SK-N-MC (cell line): Measurements from ENCODE around the gene NINJ1.
"Not testable (repeated sequence)": the region's sequence is repeated elsewhere in the genome, so short reads cannot be mapped to it uniquely, and the experiment has no call there.

Source experiments
- DNase-seq: peaks from one replicate; pipeline ENCODE4 v3.0.0-alpha.2; 2011; ENCODE audit warnings: low read depth, low spot score
- H3K27ac ChIP-seq: fragments of 200-600 bp; sonication (generic); 2 replicates; pipeline ENCODE4 v1.5.1; 2016; ENCODE audit warnings: mixed run types
- H3K36me3 ChIP-seq: fragments of 200-600 bp; sonication (generic); 2 replicates; pipeline ENCODE4 v1.6.1; 2017; ENCODE audit warnings: antibody characterized with exemption, low read length, mixed read lengths; ENCODE audit not compliant: insufficient read depth
- H3K4me3 ChIP-seq: fragments of 200-600 bp; sonication (generic); 2 replicates; pipeline ENCODE4 v1.5.1; 2016
- H3K9ac ChIP-seq: fragments of 200-600 bp; sonication (generic); 2 replicates; pipeline ENCODE4 v1.8.0; 2017; ENCODE audit warnings: mixed run types, mixed read lengths; ENCODE audit not compliant: insufficient read length
- H3K9me3 ChIP-seq: fragments of 200-600 bp; sonication (generic); 2 replicates; pipeline ENCODE4 v1.6.1; 2017; ENCODE audit warnings: low read depth, mild to moderate bottlenecking, antibody characterized with exemption, low read length, moderate library complexity, mixed read lengths
- EZH2 ChIP-seq: fragments of 200-600 bp; sonication (generic); IDR thresholded peaks from one replicate; pipeline ENCODE4 v1.6.1; 2017; ENCODE audit warnings: antibody characterized with exemption
- FOXP2 ChIP-seq: optimal IDR thresholded peaks from 2 replicates; pipeline ENCODE3; 2011; ENCODE audit warnings: mild to moderate bottlenecking, moderate library complexity; ENCODE audit not compliant: insufficient read depth; ENCODE audit errors: extremely low read length, control extremely low read depth
- POLR2AphosphoS5 ChIP-seq: IDR thresholded peaks from 2 replicates; pipeline ENCODE4 v1.6.1; 2012; ENCODE audit warnings: mild to moderate bottlenecking, low read depth, low read length, borderline replicate concordance

The NINJ1 gene

DNA sequence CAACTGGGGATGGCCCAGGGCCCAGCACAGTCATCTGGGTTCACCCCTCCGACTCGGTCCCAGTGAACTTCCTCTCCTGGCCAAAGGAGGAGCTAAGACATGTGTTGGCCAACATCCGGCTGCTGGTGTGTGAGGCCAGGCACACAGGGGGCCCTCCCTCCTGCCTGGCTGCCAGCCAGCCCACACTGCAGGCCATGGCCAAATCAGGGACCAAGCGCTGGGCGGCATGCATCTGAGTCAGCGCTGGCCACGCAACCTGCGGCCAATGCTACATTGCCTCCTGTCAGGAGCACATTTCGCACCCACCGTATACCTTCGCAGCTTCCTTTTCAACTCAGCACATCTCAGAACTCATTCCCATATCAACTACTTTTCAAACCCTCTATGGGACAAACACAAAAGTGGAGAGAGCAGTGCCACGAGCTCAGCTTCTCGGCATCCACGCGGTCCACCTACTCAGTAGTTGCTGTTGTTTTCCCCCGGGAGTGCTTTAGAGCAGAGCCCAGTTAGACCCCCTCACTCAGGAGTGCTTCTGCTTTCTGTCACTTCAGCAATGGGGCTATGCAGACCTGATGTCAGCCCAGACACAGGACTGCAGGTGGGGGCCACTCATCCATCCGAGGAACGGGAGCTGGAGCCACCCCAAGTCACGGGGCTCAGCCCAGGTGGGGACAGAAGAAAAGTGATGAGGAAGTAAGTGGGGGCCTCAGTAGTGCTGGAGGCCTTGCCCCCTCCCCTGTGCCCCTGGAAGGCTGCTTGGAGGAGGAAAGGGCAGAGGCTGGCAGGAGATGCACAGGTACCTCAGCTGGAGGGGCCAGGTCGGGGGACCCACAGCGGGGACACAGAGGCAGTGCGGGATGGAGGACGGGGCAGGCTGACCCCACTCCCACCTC lies 13.9 kb downstream of the NINJ1 start:
- H3K27ac ChIP-seq, result no peak overlapping the region
- H3K36me3 ChIP-seq, result no peaks in the 10 kb centered on the region
- no peak for TF ChIP-seq FOXP2
- TF ChIP-seq EZH2, result no peak
- TF ChIP-seq POLR2AphosphoS5, result no peak

DNA sequence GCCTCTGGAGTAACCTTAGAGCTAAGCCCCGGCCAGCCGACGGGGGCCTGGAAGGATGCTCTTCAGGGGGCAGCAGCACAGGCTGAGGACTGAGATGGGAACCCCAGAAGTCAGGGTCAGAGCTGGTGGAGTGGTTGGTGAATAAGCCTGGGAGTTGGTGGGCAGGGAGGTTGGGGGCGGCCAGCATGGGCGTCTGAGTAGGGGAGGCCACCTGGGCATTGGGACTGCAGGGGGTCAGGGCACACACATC lies 14.4 kb downstream of the NINJ1 start:
- no peak overlapping the region for H3K4me3 ChIP-seq
- DNase-seq, result no peak
- no peak overlapping the region for H3K27ac ChIP-seq
- TF ChIP-seq POLR2AphosphoS5, result no peak
- no peak for TF ChIP-seq FOXP2
- TF ChIP-seq EZH2, result no peak
- H3K9me3 ChIP-seq, result no peaks in the 10 kb centered on the region
- H3K9ac ChIP-seq, result no peak overlapping the region
- no peaks in the 10 kb centered on the region for H3K36me3 ChIP-seq

More for the DNA sequence above, 13.9 kb downstream of the NINJ1 start:
- no peak for DNase-seq
- Histone ChIP-seq H3K9me3 (no peaks in the 10 kb centered on the region), H3K9ac (no peak overlapping the region), H3K4me3 (no peak overlapping the region)

DNA sequence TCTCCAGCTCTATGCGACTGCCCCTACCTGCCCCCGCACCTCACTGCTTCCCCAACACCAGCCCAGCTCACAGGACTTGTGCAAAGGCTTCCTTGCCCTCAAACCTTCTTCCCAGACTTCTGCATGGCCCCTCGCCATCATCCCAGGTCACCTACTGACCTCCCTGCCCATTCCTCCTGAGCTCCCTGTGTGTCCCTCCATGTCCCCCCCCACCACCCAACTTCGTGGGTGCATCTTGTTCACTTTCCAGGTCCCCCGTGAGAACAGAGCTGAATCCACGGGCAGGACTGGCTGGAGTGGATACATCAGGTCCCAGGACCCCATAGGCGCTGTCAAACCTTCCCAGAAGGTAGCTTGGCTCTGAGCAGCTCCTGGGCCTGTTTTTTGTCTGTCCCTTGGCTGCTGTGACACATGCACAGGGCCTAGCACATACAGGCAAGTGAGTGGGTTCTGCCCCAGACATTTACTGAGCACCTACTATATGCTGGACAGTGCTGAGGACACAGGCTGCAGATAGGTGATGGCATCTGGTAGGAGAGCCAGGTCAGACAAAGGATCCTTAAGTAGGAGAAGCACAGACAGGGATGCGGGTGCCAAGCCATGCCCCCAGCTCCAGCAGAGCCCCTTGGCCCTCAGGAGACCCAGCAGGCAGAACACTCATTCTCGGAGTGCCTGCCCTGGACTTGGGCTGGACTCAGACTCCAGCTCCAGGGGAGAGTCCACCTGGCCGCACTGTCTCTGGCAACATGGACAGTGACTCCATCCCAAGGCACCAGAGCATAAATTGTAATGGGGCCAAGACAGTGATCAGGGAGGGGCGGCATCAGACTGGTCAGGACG lies 15.0 kb downstream of the NINJ1 start:
- Histone ChIP-seq H3K9ac (no peak overlapping the region), H3K4me3 (no peak overlapping the region), H3K27ac (no peak overlapping the region), H3K36me3 (no peaks in the 10 kb centered on the region), H3K9me3 (no peaks in the 10 kb centered on the region)
- TF ChIP-seq EZH2 (no peak), POLR2AphosphoS5 (no peak), FOXP2 (no peak)
- DNase-seq, result no peak

DNA sequence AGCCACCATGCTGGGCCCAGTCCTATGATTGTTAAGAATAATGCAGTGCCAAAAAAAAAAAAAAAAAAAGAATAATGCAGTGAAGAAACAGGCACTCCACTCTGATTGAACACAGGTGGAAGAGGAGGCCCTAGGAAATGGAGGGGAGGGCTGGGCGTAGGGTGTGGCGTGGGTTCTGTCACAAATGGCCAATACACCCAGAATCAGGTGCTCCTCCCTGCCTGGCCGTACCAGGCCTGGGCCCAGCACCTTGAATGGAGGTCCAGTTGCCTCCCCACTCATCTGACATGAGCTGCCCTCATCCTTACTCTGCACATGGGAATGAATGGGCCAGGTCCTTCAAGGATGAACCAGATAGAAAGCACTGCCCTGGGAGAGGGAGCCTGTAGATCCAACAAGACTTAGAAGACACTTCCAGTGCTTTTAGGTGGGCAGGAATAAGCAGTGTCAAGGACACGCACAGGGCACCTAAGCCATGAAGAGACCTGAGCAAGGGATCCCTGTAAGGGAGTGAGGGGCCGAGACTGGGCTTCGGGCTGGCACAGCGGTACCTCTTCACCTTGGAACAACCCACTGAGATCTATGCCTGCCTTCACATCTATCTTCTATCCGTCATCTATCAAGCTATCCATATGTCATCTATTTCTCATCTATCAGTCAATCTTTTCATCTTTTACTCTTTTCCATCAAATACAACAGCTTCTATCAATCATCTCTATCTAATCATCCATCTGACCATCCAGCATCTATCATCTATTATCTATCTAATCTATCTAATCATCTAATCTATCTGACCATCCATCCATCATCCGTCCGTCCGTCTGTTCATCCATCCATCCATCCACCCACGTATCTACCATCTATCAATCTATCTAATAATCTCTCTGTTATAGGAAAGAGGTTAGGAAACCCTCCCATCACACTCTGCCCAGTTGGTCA lies 15.9 kb downstream of the NINJ1 start:
- no peak for DNase-seq
- Histone ChIP-seq H3K27ac (no peak overlapping the region), H3K9ac (no peak overlapping the region), H3K4me3 (no peak overlapping the region), H3K9me3 (no peaks in the 10 kb centered on the region), H3K36me3 (no peaks in the 10 kb centered on the region)
- TF ChIP-seq EZH2 (no peak), POLR2AphosphoS5 (no peak), FOXP2 (no peak)

DNA sequence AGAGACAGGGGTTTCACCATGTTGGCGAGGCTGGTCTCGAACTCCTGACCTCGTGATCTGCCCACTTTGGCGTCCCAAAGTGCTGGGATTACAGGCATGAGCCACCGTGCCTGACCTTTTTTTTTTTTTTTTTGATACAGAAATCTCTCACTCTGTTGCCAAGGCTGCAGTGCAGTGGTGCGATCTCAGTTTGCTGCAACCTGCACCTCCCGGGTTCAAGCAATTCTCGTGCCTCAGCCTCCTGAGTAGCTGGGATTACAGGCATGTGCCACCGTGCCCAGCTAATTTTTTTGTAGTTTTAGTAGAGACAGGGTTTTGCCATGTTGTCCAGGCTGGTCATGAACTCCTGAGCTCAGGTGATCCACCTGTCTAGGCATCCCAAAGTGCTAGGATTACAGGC lies 16.5 kb downstream of the NINJ1 start:
- not testable (repeated sequence) for H3K9ac ChIP-seq, DNase-seq, H3K4me3 ChIP-seq, H3K9me3 ChIP-seq, H3K36me3 ChIP-seq, H3K27ac ChIP-seq

DNA sequence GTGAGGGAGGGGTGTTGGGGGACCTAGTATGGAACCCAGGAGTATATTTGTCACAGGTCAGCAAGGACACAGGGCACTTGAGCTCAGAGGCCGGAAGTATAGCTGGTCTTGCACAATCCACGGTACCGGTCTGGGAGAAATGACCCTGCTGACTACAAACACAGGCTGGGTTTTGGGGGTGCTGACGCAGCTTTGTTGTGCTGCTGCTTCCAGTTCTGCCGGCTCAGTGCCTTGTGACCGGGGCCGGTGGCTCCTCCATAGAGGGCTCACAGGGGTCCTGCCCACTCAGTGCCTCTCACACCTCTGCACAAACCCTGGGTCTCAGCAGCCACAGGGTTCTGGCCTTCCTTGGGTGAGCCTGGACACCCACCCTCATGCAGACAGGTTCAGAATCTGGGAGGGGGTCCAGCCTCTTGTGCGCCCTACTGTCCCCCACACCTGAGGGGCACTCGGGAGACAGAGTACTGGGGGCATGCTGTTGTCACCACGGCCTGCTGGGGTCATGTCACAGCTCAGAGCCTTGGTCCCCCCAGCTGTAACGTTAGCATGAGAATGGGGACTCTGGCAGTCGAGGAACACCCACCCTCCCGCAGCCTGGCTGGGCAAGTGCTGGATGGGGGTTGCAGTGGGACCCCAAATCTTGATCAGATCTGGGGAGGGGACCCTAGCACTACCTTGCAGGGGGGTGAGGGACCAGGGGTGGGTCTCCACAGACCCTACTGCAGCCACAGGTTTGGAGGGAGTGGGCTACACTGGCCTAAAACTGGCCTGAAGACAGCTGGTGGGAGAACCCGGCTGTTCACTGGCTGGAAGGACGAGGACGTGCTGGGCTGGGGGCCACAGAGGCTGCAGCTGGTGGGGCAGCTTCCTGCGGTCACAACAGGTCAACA lies 17.7 kb downstream of the NINJ1 start:
- TF ChIP-seq POLR2AphosphoS5 (no peak), FOXP2 (no peak), EZH2 (no peak)
- no peak overlapping the region for H3K4me3 ChIP-seq
- no peak overlapping the region for H3K9ac ChIP-seq
- no peaks in the 10 kb centered on the region for H3K36me3 ChIP-seq
- H3K9me3 ChIP-seq, result no peaks in the 10 kb centered on the region
- H3K27ac ChIP-seq, result no peak overlapping the region
- no peak for DNase-seq

DNA sequence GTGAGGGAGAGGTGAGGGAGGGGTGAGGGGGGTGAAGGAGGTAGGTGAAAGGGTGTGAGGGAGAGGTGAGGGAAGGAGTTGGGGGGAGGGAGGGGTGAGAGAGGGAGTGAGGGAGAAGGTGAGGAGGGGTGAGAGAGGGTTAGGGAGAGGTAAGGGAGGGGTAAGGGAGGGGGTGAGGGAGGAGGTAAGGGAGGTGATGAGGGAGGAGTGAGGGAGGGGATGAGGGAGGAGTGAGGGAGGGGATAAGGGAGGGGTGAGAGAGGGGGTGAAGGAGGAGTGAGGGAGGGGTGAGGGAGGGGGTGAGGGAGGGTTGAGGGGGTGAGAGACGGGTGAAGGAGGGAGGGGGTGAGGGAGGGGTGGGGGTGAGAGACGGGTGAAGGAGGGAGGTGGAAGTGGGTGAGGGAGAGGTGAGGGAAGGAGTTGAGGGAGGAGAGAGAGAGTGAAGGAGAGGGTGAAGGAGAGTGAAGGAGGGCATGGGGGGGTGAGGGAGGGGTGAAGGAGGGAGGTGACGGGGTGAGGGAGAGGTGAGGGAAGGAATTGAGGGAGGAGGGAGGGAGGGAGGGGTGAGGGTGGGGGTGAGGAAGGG lies 18.5 kb downstream of the NINJ1 start:
- Histone ChIP-seq H3K9me3 (no peaks in the 10 kb centered on the region), H3K36me3 (no peaks in the 10 kb centered on the region), H3K4me3 (no peak overlapping the region), H3K9ac (no peak overlapping the region), H3K27ac (no peak overlapping the region)
- DNase-seq, result no peak
- TF ChIP-seq FOXP2 (no peak), EZH2 (no peak), POLR2AphosphoS5 (no peak)
